ENCODE results near the gene CEBPZ.

The CEBPZ gene

DNA sequence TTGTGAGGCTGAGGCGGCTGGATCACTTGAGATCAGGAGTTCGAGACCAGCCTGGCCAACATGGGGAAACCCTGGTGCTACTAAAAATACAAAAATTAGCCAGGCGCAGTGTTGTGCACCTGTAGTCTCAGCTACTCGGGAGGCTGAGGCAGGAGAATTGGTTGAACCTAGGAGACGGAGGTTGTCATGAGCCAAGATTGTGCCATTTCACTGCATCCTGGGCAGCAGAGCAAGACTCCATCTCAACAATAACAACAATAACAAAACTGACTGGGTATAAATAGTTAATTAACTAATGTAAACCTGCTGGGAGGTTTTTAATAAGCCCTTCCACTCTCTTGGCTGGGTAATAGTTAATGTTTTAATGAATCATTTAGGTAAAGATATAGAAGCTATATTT is 50.8 kb downstream of the CEBPZ start:
- no peak overlapping the region for H3K9ac ChIP-seq (ENCODE audit: low read length)

DNA sequence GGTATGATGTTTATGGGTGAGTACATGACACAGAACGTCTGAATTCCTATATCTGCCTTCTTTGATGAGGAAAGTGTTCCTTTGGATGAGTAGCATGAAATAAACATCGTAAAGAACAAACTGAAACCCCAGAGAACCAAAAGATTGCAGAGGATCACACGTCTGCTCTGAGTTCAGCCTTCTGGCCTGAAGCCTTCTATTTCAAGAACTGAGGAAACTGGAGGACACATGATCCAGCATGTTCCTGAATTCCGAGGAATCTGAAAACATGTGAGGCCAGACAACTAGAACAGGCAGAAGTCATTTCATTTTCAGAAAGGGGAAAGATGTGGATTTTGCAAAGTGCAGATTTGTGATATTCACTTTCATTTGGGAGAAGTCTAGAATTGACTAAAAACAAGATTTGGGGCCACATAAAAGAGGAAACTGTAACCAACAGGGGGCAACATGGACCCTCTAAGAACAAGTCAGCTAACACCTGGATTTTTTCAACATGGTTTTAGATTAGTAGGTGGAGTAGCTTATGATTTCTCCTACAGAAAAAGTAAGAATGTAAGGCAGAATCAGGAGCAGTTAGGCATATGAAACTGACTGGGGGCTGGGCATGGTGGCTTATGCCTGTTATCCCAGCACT is 51.3 kb downstream of the CEBPZ start:
- no peaks in the 10 kb centered on the region for H3K36me3 ChIP-seq (ENCODE audit: low read length)
- no peaks in the 10 kb centered on the region for H3K9me3 ChIP-seq (ENCODE audit: insufficient read depth, low read length)
- H3K79me2 ChIP-seq (ENCODE audit: insufficient read depth, low read length): no peaks in the 10 kb centered on the region
- H3K4me2 ChIP-seq (ENCODE audit: low read depth, low read length, poor library complexity, severe bottlenecking): no peak overlapping the region
- H2AFZ ChIP-seq (ENCODE audit: low read depth, low read length, severe bottlenecking): peak overlapping the region; percentile 42
- no peaks in the 10 kb centered on the region for H3K9me2 ChIP-seq (replicated peaks; ENCODE audit: insufficient read depth, low read length)
- no peak for TF ChIP-seq EZH2phosphoT487 (conservative IDR thresholded peaks at IDR 0.05; ENCODE audit: low read length)
- TF ChIP-seq, protein P1, sequence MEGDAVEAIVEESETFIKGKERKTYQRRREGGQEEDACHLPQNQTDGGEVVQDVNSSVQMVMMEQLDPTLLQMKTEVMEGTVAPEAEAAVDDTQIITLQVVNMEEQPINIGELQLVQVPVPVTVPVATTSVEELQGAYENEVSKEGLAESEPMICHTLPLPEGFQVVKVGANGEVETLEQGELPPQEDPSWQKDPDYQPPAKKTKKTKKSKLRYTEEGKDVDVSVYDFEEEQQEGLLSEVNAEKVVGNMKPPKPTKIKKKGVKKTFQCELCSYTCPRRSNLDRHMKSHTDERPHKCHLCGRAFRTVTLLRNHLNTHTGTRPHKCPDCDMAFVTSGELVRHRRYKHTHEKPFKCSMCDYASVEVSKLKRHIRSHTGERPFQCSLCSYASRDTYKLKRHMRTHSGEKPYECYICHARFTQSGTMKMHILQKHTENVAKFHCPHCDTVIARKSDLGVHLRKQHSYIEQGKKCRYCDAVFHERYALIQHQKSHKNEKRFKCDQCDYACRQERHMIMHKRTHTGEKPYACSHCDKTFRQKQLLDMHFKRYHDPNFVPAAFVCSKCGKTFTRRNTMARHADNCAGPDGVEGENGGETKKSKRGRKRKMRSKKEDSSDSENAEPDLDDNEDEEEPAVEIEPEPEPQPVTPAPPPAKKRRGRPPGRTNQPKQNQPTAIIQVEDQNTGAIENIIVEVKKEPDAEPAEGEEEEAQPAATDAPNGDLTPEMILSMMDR (IDR thresholded peaks at IDR 0.05; ENCODE audit: insufficient read depth, low read length, poor library complexity, severe bottlenecking): peak; percentile 22
- no peaks in the 10 kb centered on the region for H4K20me1 ChIP-seq (ENCODE audit: low read depth, low read length)
- no peak overlapping the region for H3K4me3 ChIP-seq (ENCODE audit: insufficient read depth, low read length, poor library complexity, severe bottlenecking)
- H3K27ac ChIP-seq (ENCODE audit: low read depth, low read length): no peak overlapping the region
- no peak overlapping the region for H3K9ac ChIP-seq (ENCODE audit: low read length)
- H3F3A ChIP-seq (ENCODE audit: insufficient read depth): no peaks in the 10 kb centered on the region
- H3K27me3 ChIP-seq (ENCODE audit: low read length): no peaks in the 10 kb centered on the region

More for the DNA sequence above, 50.8 kb downstream of the CEBPZ start:
- no peak overlapping the region for H3K4me3 ChIP-seq (ENCODE audit: insufficient read depth, low read length, poor library complexity, severe bottlenecking)
- H3K4me2 ChIP-seq (ENCODE audit: low read depth, low read length, poor library complexity, severe bottlenecking): no peak overlapping the region
- H3K79me2 ChIP-seq (ENCODE audit: insufficient read depth, low read length): no peaks in the 10 kb centered on the region
- H3K9me3 ChIP-seq (ENCODE audit: insufficient read depth, low read length): no peaks in the 10 kb centered on the region
- no peak overlapping the region for H3K27ac ChIP-seq (ENCODE audit: low read depth, low read length)
- H3K27me3 ChIP-seq (ENCODE audit: low read length): no peaks in the 10 kb centered on the region
- H3K36me3 ChIP-seq (ENCODE audit: low read length): no peaks in the 10 kb centered on the region
- H3K9me2 ChIP-seq (replicated peaks; ENCODE audit: insufficient read depth, low read length): no peaks in the 10 kb centered on the region
- TF ChIP-seq, protein P1 (IDR thresholded peaks at IDR 0.05; ENCODE audit: insufficient read depth, low read length, poor library complexity, severe bottlenecking): no peak
- no peak for TF ChIP-seq EZH2phosphoT487 (conservative IDR thresholded peaks at IDR 0.05; ENCODE audit: low read length)
- H3F3A ChIP-seq (ENCODE audit: insufficient read depth): no peaks in the 10 kb centered on the region
- H2AFZ ChIP-seq (ENCODE audit: low read depth, low read length, severe bottlenecking): peak overlapping the region; percentile 42
- H4K20me1 ChIP-seq (ENCODE audit: low read depth, low read length): no peaks in the 10 kb centered on the region

DNA sequence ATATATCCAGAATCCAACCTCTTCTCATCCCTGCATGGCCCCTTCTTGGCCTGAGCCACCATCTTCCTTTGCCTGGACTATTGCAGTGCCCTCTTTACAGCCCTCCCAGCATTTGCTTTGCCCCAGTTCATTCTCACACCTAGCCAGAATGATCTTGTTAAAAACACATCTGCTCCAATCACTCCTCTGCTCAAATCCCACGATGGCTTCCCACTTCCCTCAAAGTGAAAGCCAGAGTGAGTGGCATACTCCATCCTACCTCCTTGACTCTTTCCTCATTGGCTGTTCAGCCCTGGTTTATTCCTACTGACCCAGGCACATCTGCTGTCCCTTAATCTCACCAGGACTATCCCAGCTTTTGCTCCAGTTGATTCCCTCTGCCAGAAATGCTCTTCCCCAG is 57.7 kb downstream of the CEBPZ start:
- H3K79me2 ChIP-seq (ENCODE audit: insufficient read depth, low read length): no peaks in the 10 kb centered on the region
- H3K9me3 ChIP-seq (ENCODE audit: insufficient read depth, low read length): no peaks in the 10 kb centered on the region
- no peak overlapping the region for H3K4me2 ChIP-seq (ENCODE audit: low read depth, low read length, poor library complexity, severe bottlenecking)
- H2AFZ ChIP-seq (ENCODE audit: low read depth, low read length, severe bottlenecking): no peak overlapping the region
- H3K36me3 ChIP-seq (ENCODE audit: low read length): no peaks in the 10 kb centered on the region
- H3K9me2 ChIP-seq (replicated peaks; ENCODE audit: insufficient read depth, low read length): no peaks in the 10 kb centered on the region
- no peaks in the 10 kb centered on the region for H3F3A ChIP-seq (ENCODE audit: insufficient read depth)
- TF ChIP-seq EZH2phosphoT487 (conservative IDR thresholded peaks at IDR 0.05; ENCODE audit: low read length): no peak
- TF ChIP-seq, protein P1 (IDR thresholded peaks at IDR 0.05; ENCODE audit: insufficient read depth, low read length, poor library complexity, severe bottlenecking): no peak
- H4K20me1 ChIP-seq (ENCODE audit: low read depth, low read length): no peaks in the 10 kb centered on the region
- H3K4me3 ChIP-seq (ENCODE audit: insufficient read depth, low read length, poor library complexity, severe bottlenecking): no peak overlapping the region
- no peak overlapping the region for H3K9ac ChIP-seq (ENCODE audit: low read length)
- H3K27ac ChIP-seq (ENCODE audit: low read depth, low read length): no peak overlapping the region
- no peaks in the 10 kb centered on the region for H3K27me3 ChIP-seq (ENCODE audit: low read length)

All from SU-DHL-6 (cell line).